GM21723 (cell line): ENCODE results near the gene OVCH2.
"Not testable (repeated sequence)": the region's sequence is repeated elsewhere in the genome, so short reads cannot be mapped to it uniquely, and the experiment has no call there.

Experiments used
- ATAC-seq: cut with Tn5 transposase; IDR thresholded peaks from one replicate; pipeline ENCODE4 v1.9.1; 2021; ENCODE audit warnings: mild to moderate bottlenecking, moderate library complexity; ENCODE audit not compliant: unreplicated experiment

The OVCH2 gene, protein sequence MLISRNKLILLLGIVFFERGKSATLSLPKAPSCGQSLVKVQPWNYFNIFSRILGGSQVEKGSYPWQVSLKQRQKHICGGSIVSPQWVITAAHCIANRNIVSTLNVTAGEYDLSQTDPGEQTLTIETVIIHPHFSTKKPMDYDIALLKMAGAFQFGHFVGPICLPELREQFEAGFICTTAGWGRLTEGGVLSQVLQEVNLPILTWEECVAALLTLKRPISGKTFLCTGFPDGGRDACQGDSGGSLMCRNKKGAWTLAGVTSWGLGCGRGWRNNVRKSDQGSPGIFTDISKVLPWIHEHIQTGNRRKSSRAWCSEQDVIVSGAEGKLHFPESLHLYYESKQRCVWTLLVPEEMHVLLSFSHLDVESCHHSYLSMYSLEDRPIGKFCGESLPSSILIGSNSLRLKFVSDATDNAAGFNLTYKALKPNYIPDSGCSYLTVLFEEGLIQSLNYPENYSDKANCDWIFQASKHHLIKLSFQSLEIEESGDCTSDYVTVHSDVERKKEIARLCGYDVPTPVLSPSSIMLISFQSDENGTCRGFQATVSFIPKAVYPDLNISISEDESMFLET

GRCh38 chr11:7706377-7706776 lies at the start of gene OVCH2:
OVCH2 (minus strand) TSS chr11:7706477; CDS start chr11:7706394, 83 bp downstream.
- no peak for ATAC-seq

GRCh38 chr11:7749456-7749855 lies 43.2 kb upstream of the OVCH2 start:
- ATAC-seq, result no peak

GRCh38 chr11:7734767-7735166 lies 28.5 kb upstream of the OVCH2 start:
- ATAC-seq, result not testable (repeated sequence)

GRCh38 chr11:7714786-7715185 lies 8.5 kb upstream of the OVCH2 start:
- no peak for ATAC-seq

DNA sequence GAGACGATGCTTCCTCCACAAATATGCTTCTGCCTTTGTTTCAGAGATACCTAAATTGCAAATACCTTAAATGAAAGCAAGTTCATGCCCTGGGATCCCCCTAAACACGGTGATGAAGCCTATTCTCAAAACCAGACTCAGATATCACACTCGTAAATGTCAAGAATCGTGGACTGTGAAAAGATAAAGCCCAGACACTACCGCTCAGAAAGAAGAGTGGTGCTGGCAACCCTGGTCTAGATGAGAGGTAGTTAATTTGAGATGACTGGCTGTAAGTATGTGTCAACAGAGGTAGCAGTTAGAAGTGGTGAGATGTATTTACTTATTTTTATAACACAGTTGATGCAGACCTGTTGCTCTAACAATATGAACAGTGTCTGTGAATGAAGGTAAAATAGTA lies 2.5 kb downstream of the OVCH2 start:
- ATAC-seq, result no peak

DNA sequence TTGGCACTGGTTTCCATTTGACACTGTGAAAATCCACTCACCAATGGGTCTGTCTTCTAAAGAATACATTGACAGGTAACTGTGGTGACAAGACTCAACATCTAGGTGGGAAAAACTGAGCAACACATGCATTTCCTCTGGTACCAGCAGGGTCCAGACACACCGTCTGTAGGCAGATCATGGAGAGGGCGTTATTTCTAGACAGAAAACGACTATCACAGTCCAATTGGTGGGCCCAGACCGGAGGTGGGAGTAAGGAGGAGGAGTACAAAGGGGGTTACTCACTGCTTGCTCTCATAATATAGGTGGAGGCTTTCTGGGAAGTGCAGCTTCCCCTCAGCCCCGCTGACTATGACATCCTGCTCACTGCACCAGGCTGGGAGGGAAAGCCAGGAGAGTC lies 9.9 kb downstream of the OVCH2 start:
- no peak for ATAC-seq

GRCh38 chr11:7694235-7694634 lies 12.0 kb downstream of the OVCH2 start:
- ATAC-seq, result no peak

DNA sequence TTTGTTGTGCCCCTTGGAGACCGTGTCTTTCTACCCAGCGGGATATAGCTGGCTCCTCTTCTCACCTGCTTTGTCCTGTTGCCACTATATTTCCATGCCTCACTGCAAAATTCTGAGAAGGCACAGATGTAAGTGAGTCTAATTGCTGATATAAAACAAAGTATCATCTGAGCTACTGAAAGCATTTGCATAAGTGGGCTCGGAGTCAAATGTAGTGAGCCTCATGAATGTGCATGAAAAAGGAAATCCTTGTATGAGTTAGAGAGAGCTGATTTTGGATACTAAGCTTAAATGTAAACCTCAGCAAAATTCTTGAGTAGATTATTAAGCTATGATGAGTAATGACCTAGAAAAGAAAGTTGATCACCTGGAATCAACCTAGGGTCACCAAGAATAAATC lies 13.9 kb downstream of the OVCH2 start:
- no peak for ATAC-seq

DNA sequence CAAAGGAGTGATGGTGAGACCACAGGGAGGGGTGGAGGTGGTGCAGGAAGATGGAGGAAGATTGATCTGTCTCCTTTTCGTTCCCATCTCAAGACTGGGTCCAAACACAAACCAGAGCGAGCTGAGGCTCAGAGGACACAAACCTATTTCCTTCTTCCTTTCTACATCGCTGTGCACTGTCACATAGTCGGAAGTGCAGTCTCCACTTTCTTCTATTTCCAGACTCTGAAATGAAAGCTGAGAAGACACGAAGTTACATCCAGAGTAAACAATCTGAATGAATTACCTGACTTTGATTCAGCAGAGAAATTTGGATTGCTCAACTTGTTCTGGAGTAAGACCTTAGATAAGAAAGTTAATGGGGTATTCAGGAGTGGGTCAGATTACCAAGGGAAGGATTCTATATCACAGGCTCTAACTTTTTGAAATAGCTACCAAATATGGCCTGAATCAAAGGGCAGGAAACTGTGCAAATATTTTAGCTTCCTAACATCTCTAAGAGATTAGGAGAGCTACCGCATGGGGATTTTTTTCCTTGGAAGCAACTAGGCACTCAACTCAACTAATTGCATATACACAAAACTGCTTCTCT lies 14.4 kb downstream of the OVCH2 start:
- ATAC-seq, result no peak

DNA sequence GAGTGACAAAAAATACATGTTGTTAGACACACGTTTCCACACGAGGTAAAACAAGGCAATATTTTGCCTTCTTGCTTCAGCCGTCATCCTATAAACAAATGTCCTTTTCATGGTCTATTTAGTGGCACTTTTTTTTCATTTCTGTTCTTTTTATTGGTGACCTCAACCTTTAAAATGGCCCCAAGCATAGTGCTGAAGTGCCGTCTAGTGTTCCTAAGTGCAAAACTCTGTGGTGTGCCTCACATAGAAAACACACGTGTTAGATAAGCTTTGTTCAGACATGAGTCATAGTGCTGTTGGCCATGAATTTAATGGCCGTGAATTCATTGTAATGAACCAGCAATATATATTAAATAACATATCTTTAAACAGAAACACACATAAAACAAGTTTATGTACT lies 15.6 kb downstream of the OVCH2 start:
- no peak for ATAC-seq

- no peak for ATAC-seq
Observed at GRCh38 chr11:7689239-7689638, 17.0 kb downstream of the OVCH2 start.

DNA sequence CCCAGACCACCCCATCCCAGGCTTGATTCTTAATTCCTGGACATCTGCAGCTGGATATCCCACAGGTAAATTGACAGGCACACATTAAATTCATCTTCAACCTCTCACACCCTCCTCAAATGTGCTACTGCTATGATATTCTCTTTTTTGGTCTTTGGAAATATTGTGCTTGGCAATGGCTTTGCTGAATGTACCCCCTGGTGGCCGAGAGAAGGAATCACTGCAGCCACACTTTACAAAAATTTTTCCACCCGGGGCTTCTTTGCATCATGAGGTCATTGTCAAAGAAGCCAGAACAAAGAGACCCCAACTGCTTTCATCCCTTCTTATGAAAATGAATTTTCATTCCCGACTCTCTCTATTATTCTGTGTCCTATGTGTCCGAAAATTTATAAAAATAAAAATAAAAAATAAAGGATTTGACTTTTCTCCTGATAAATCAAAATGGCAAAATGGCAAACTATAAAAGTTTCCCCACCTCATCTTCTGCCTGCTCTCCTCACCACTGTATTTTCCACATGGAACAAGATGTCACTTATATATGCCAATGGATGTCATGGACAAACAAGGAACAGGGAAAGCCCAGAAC lies 17.9 kb downstream of the OVCH2 start:
- no peak for ATAC-seq

- no peak for ATAC-seq
Observed at GRCh38 chr11:7687386-7687785, 18.9 kb downstream of the OVCH2 start.

DNA sequence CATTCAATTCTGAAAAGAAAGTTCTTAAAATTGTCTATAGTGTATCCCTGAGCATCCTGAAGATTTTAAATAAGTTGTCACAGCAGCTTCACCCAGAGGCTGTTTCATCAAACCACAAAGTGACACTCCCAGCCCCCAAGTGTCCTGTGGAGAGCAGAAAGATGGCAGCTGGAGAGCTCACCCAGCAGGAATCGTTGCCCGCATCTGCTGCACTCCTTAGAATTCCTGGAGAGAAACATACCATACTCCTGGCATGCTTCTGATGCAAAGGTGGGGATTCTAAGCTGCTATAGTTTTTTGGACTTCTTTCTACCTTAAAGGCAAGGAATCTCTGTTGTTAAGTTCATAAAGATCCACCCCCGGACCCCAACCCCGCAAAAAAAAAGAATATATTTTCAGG lies 19.5 kb downstream of the OVCH2 start:
- ATAC-seq, result no peak

- ATAC-seq, result no peak
Observed at GRCh38 chr11:7683571-7683970, 22.7 kb downstream of the OVCH2 start.

GRCh38 chr11:7677796-7678201 lies 28.5 kb downstream of the OVCH2 start:
- ATAC-seq, result no peak

DNA sequence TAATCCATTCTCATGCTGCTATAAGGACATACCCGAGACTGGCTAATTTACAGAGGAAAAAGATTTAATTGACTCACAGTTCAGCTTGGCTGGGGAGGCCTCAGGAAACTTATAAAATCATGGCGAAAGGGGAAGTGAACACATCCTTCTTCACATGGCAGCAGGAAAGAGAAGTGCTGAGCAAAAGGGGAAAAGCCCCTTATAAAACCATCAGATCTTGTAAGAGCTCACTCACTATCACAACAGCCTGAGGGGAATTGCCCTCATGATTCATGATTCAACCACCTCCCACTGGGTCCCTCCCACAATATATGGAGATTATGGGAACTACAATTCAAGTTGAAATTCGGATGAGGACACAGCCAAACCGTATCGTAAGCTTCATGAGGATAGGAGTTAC lies 29.2 kb downstream of the OVCH2 start:
- no peak for ATAC-seq

- no peak for ATAC-seq
Observed at GRCh38 chr11:7675631-7676030, 30.6 kb downstream of the OVCH2 start.

GRCh38 chr11:7673724-7674434 lies 32.4 kb downstream of the OVCH2 start:
- ATAC-seq, result peak; percentile 27

DNA sequence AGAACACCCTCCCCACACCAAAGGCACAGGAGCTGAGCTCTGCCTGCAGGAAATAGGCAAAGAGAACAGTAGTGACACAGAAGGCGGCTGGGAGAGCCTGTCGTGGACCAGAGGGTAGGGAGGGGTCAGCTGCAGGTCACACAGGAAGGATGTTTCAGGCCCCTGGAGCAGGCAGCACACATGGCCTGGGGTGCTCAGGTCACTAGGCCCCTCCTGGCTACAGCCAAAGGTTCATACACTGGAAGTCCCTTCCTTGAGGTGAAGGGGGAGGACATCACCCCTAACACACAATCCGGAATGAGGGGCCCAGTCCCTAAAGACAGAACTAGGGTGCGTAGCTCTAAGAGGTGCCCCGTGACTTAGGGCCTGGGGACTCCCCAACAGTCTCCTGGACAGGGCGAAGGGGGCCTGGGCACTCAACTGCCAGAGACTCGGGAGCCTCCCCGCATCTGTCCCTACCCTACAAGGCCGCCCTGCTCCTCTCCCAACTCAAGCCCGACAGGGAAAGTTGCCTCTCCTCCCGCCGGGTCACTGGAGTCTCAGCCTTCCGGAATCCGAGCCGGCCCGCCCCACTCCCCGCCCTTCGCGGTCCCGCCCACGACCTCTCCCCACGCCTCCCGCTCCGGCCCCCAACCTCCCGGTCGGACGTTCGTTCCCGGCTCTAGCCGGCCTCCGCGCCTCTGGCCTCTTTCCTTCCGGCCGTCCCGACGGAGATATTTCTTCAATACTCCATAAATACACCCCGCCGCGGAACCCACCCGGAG lies 33.1 kb downstream of the OVCH2 start, which contains the start of gene CYB5R2:
Gene CYB5R2 (minus strand): TSS at position 541 of the 764 bp plus-strand sequence. CDS start 675 bp downstream, outside the sequence.
- ATAC-seq, result peak; percentile 49
